Kidney epithelial cell (primary cell): ENCODE data around the gene LRCOL1. TPM values are rescaled to one million over a fixed set of nuclear protein-coding genes. Genes with fewer than 3 reads are reported as not detected.
A peak's percentile ranks its signal among the peaks of the same experiment; 100 is the strongest.

Experiments
- DNase-seq: peaks from one replicate; pipeline ENCODE4 v3.0.0-alpha.2; 2010; ENCODE audit warnings: low read depth
- H3K27me3 ChIP-seq: 2 replicates; pipeline ENCODE4 v1.6.0; 2011; ENCODE audit warnings: low read length; ENCODE audit not compliant: control insufficient read depth, insufficient read depth
- H3K36me3 ChIP-seq: 2 replicates; pipeline ENCODE4 v1.5.1; 2011; ENCODE audit warnings: low read length; ENCODE audit not compliant: control insufficient read depth, insufficient read depth
- H3K4me3 ChIP-seq: 2 replicates; pipeline ENCODE4 v1.5.1; 2011; ENCODE audit warnings: low read depth, mild to moderate bottlenecking, control low read depth, low read length
- CTCF ChIP-seq: IDR thresholded peaks from 2 replicates; pipeline ENCODE4 v1.5.1; 2011; ENCODE audit warnings: mild to moderate bottlenecking, moderate library complexity, low read length, control low read depth, inconsistent platforms; ENCODE audit not compliant: insufficient read depth, poor library complexity, severe bottlenecking
- total RNA-seq: library from RNA; depleted of rRNA; stranded (reverse); fragments of >200 nt; gene quantifications from 2 replicates; pipeline ENCODE4 v1.2.3, GENCODE V29; 2015

The LRCOL1 gene
- total RNA-seq, 1 donor from 2014 or later, result not detected

DNA sequence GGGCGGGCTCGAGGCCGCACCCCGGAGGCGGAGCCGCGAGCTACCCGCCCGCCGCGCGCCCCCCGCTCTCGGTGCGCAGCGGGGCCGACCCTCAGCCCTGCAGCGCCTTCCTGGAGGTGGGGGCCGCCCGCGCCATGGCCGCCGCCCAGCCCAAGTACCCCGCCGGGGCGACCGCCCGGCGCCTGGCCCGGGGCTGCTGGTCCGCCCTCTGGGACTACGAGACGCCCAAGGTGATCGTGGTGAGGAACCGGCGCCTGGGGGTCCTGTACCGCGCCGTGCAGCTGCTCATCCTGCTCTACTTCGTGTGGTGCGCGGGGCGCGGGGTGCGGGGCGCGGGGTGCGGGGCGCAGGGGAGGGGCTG lies 8.3 kb upstream of the LRCOL1 start, which contains the start of gene P2RX2:
Gene P2RX2 (plus strand): TSS at position 94 of the 361 bp plus-strand sequence. CDS start 41 bp downstream, at position 135.
- no peaks in the 10 kb centered on the region for H3K36me3 ChIP-seq
- peaks cover 55% of the 10 kb centered on the region for H3K27me3 ChIP-seq
- TF ChIP-seq CTCF, result no peak
- DNase-seq, result no peak
- no peak within 1 kb of the TSS for H3K4me3 ChIP-seq

DNA sequence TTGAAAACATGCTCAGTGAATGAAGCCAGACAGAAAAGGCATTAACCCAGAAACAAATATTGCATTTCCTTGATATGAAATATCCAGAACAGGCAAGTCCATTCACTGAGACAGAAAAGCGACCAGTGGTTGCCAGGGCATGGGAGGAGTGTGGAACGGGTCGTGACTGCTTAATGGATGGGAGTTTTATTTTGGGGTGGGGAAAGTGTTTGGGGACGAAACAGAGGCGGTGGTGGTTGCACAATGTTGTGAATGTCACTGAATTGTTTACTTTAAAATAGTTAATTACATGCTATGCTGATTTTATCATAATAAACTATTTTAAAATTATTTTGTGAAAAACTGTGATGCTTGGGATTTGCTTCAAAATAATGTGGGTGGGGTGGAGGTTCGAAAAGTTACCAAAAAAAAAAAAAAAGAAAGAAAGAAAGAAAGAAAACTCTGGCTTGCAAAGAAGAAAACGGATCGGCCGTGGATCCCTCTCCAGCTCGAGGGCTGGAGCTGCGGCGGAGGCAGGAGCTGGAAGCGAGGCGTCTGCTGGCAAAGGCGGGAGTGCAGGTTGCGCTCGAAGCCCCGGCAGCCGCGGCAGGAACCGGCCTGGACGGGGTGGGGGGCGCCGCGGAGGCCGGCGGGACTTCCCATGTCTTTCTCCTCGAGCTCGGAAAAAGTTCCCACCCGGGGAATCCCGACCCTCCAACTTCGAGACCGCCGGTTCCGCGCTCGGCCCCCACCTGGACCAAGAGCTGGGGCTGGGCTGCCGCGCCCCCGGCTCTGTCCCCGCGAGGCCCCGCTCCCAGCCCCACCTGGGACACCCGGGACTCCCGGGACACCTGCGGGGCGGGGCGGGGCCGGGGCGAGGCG lies 7.7 kb upstream of the LRCOL1 start:
- H3K4me3 ChIP-seq, result no peak overlapping the region
- TF ChIP-seq CTCF, result no peak
- H3K36me3 ChIP-seq, result no peaks in the 10 kb centered on the region

DNA sequence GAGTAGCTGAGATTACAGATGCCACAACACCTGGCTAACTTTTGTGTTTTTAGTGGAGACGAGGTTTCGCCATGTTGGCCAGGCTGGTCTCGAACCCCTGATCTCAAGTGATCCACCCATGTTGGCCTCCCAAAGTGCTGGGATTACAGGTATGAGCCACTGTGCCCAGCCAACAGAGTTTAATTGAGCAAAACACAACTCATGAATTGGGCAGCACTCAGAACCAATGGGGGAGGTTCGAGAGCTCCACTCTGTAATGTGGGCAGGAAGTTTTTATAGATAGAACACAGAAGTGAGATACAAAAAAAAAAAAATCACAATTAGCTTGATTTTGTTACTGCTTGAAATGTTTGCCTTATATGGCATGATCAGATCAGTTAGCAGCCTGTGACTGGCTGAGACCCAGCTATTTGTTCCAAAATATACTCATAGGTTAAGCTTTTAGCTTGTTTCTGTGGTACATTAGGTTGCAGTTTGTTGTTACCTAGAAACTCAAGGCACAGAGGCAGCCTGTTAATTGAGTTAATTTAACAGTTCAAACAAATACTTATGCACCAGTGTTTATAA lies 6.8 kb upstream of the LRCOL1 start:
- no peak for DNase-seq

More for the DNA sequence above, 7.7 kb upstream of the LRCOL1 start:
- no peak for DNase-seq
- H3K27me3 ChIP-seq, result peaks cover 55% of the 10 kb centered on the region

GRCh38 chr12:132615579-132616038 lies 5.2 kb upstream of the LRCOL1 start:
- TF ChIP-seq CTCF, result no peak
- Histone ChIP-seq H3K27me3 (peaks cover 56% of the 10 kb centered on the region), H3K36me3 (no peaks in the 10 kb centered on the region), H3K4me3 (no peak overlapping the region)
- DNase-seq, result no peak

More for the DNA sequence above, 6.8 kb upstream of the LRCOL1 start:
- Histone ChIP-seq H3K4me3 (no peak overlapping the region), H3K27me3 (peaks cover 55% of the 10 kb centered on the region), H3K36me3 (no peaks in the 10 kb centered on the region)
- no peak for TF ChIP-seq CTCF

DNA sequence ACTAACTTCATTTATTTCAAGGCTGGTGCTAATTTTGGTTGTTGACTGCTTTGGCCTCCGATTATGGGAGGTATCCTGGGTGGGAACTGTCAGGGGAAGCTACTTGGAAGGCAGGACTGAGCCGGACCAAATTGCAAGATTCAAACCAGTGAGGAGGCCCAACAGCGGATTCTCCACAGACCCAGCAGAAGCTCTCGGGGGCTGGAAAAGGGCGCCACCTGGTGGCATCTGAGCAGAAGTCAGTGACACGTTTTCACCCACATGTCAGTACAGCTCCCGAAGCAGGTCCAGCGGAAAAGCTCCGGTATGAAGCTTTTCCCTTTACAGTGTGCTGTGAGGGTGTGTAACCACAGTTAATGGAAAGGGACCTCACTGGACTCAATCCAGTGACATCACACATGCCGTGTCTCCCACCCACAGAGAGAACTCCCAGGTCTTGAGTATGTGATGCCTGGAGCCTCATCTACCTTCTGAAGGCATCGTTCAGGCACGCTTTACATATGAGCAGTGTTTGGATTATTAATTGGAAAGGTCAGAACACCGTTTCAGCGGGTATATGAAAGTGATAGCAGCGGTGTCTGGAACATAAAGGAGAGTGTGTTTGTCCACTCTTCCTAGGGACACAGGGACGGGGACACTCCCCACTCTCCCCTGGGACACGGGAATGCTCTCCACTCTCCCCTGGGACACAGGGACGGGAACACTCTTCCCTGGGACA lies 4.6 kb upstream of the LRCOL1 start:
- TF ChIP-seq CTCF, result peak; percentile 93
- Histone ChIP-seq H3K4me3 (no peak overlapping the region), H3K27me3 (peaks cover 54% of the 10 kb centered on the region), H3K36me3 (no peaks in the 10 kb centered on the region)
- no peak for DNase-seq
